C4-2B (cell line): ENCODE measurements around the gene CFTR.

Experiments
- ZFX ChIP-seq: fragments of 450-650 bp; IDR thresholded peaks from 2 replicates; pipeline ENCODE4 v1.6.1; 2017
- TF ChIP-seq, protein P1 (sequence below): fragments of 450-650 bp; conservative IDR thresholded peaks from 2 replicates; pipeline ENCODE4 v1.5.1; 2017; ENCODE audit warnings: mild to moderate bottlenecking

DNA sequence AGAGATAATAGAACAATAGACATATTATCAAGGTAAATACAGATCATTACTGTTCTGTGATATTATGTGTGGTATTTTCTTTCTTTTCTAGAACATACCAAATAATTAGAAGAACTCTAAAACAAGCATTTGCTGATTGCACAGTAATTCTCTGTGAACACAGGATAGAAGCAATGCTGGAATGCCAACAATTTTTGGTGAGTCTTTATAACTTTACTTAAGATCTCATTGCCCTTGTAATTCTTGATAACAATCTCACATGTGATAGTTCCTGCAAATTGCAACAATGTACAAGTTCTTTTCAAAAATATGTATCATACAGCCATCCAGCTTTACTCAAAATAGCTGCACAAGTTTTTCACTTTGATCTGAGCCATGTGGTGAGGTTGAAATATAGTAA, 185.5 kb downstream of the CFTR start:
- TF ChIP-seq, protein P1, sequence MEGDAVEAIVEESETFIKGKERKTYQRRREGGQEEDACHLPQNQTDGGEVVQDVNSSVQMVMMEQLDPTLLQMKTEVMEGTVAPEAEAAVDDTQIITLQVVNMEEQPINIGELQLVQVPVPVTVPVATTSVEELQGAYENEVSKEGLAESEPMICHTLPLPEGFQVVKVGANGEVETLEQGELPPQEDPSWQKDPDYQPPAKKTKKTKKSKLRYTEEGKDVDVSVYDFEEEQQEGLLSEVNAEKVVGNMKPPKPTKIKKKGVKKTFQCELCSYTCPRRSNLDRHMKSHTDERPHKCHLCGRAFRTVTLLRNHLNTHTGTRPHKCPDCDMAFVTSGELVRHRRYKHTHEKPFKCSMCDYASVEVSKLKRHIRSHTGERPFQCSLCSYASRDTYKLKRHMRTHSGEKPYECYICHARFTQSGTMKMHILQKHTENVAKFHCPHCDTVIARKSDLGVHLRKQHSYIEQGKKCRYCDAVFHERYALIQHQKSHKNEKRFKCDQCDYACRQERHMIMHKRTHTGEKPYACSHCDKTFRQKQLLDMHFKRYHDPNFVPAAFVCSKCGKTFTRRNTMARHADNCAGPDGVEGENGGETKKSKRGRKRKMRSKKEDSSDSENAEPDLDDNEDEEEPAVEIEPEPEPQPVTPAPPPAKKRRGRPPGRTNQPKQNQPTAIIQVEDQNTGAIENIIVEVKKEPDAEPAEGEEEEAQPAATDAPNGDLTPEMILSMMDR, result no peak
- TF ChIP-seq ZFX, result no peak
